GM11168 (cell line): ENCODE results near the gene CAPN9.
"Not testable (repeated sequence)": the region's sequence is repeated elsewhere in the genome, so short reads cannot be mapped to it uniquely, and the experiment has no call there.

Experiments
- in situ Hi-C: fragments of 300-500 bp; cut with MboI; formaldehyde crosslinking; loops from one replicate; pipeline ENCODE4 v1.12.0; 2022; ENCODE audit warnings: low sequenced_read_pairs; ENCODE audit not compliant: unreplicated experiment

CAPN9 gene

DNA sequence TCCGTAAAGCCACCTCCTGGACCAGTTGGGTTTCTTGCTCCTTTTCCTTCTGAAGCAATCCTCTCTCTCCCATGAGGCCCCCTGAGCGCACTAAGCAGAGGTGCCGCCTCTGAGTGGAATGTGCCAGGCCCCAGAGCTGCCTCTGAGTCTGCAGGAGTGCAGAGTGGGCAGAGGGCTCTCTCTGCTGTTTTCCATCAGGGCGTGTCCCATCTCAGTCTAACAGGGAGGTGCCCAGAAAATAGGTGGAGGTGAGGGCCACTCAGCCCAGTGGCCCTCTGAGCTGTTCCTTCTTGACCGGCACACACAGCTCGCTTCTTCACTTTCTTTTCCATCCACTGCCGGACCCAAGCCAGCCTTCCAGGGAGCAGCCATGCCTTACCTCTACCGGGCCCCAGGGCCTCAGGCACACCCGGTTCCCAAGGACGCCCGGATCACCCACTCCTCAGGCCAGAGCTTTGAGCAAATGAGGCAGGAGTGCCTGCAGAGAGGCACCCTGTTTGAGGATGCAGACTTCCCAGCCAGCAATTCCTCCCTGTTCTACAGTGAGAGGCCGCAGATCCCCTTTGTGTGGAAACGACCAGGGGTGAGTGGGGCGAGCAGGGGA is at the start of gene CAPN9:
TSS of gene CAPN9 (plus strand) at position 262 of the 604 bp plus-strand sequence. CDS start at position 371, 109 bp downstream.
- in situ Hi-C loops: no loop called here

- in situ Hi-C loops: no loop called here
Measured at GRCh38 chr1:230698130-230698529, 49.1 kb upstream of the CAPN9 start.

GRCh38 chr1:230698964-230699363 is 48.2 kb upstream of the CAPN9 start:
- in situ Hi-C loops: not testable (repeated sequence)

- in situ Hi-C loops: no loop called here
Measured at GRCh38 chr1:230699716-230700115, 47.5 kb upstream of the CAPN9 start.

DNA sequence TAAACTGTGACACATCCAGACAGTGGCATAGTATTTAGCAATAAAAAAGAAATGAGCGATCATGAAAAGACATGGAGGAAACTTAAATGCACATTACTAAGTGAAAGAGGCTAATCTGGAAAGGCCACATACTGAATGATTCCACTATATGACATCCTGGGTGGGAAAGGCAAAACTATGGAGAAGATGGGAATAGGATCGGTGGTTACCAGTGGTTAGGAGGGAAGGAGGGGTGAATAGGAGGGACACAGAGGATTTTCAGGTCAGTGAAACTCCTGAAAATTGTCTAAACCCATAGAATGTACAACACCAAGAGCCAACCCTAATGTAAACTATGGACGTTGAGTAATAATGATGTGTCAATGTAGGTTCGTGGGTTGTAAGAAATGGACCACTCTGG is 47.1 kb upstream of the CAPN9 start:
- in situ Hi-C loops: no loop called here

DNA sequence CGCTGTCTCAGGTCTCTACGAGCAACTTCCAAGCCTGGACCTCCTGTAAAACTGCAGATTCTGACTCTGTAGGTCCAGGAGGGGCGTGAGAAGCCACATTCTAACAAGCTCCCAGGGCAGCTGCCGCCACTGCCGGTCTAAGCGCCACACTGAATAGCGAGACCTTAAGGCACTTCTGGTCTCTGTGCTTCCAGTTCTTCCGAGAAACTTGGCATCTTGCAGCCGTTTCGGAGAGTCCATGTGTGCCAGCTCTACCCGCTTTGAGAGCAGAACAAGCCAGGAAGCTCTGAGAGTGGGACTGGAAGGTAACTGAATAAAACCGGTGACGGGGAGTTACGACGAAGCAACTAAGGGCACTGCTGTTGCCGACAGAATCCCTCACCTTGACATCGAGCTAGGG is 45.8 kb upstream of the CAPN9 start:
- in situ Hi-C loops: no loop called here

GRCh38 chr1:230701895-230702768 is 45.1 kb upstream of the CAPN9 start:
- in situ Hi-C loops: no loop called here

- in situ Hi-C loops: no loop called here
Measured at GRCh38 chr1:230702934-230703678, 44.1 kb upstream of the CAPN9 start.

DNA sequence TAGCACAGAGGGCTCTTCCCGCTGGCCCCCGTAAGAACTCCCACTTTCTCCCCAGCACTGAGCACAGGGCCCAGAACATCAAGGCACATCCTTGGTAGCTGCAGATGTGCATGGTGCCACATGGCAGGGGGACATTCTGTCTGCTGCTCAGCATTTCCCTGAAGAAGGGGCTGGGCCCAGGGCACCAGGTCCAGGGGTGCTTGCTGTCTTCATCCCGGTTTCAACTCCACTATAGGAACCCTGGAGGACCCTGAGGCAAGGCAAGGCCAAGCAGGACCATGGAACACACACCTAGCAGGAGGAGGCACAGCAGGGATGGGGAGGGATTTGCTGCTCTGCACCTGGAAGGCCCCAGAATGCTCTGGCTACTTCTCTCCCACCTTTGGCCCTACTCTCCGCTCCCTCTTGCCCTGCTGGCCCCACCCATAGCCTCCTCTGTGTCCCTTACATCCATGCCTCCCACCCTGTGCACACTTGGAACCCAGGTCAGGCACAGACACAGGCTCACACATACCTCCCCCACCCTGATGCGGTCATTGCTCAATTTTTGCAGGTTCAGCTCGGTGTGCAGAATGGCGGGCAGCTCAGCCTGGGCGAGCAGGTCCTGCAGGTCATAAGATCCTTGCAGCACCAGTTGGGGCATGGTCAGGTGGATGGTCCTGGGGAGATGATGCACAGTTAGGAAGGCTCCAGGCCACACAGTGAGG is 43.4 kb upstream of the CAPN9 start:
- in situ Hi-C loops: no loop called here

DNA sequence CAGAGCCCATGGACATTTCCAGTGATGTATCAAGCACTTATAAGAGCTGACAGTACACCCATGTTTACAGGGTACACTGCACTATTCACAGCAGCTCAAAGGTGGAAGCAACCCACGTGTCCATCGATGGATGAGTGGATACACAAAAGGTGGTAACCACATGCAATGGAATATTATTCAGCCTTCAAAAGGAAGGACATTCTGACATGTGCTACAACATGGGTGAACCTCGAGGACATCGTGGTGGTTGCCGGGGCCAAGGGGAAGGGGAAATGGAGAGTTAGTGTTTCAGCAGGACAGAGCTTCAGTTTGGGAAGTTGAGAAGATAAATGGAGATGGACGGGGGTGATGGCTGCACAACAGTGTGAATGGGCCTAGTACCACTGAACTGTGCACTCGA is 42.4 kb upstream of the CAPN9 start:
- in situ Hi-C loops: no loop called here

- in situ Hi-C loops: no loop called here
Measured at GRCh38 chr1:230705289-230706019, 41.7 kb upstream of the CAPN9 start.

GRCh38 chr1:230706020-230706699 is 41.0 kb upstream of the CAPN9 start:
- in situ Hi-C loops: no loop called here

- in situ Hi-C loops: no loop called here
Measured at GRCh38 chr1:230706887-230707731, 40.1 kb upstream of the CAPN9 start.

GRCh38 chr1:230707732-230708630 is 39.2 kb upstream of the CAPN9 start:
- in situ Hi-C loops: no loop called here

GRCh38 chr1:230708631-230709580 is 38.3 kb upstream of the CAPN9 start:
- in situ Hi-C loops: no loop called here
